IMR-90 (cell line): ENCODE results near the gene NUTM2A.
"Not testable (repeated sequence)": the region's sequence is repeated elsewhere in the genome, so short reads cannot be mapped to it uniquely, and the experiment has no call there.

Experiments
- CTCF ChIP-seq: conservative IDR thresholded peaks from 2 replicates; pipeline ENCODE4 v1.5.1; 2012; ENCODE audit warnings: mild to moderate bottlenecking, low read depth, low read length, improper control_type of control experiment
- FOS ChIP-seq: fragments of 150-350 bp; IDR thresholded peaks from 2 replicates; pipeline ENCODE4 v1.6.1; 2016; ENCODE audit warnings: low read depth, low read length
- POLR2A ChIP-seq: IDR thresholded peaks from 2 replicates; pipeline ENCODE4 v1.6.1; 2012; ENCODE audit warnings: mild to moderate bottlenecking, low read depth, low read length
- RCOR1 ChIP-seq: IDR thresholded peaks from 2 replicates; pipeline ENCODE4 v1.6.1; 2012; ENCODE audit warnings: mild to moderate bottlenecking, low read length, improper control_type of control experiment; ENCODE audit not compliant: insufficient replicate concordance
- USF2 ChIP-seq: fragments of 150-350 bp; IDR thresholded peaks from 2 replicates; pipeline ENCODE4 v1.6.1; 2017; ENCODE audit warnings: mild to moderate bottlenecking, antibody characterized with exemption, low read length, low read depth

GRCh38 chr10:87239346-87239808 is 14.1 kb downstream of the NUTM2A start:
- not testable (repeated sequence) for TF ChIP-seq CTCF, FOS, USF2, POLR2A, RCOR1
